Loucy (cell line): ENCODE measurements around the gene RC3H1.

Source experiments
- H2AFZ ChIP-seq: fragments of 200-600 bp; sonication (generic); 2 replicates; pipeline ENCODE4 v1.6.0; 2016; ENCODE audit warnings: antibody characterized with exemption, mild to moderate bottlenecking, low read length, moderate library complexity
- H3F3A ChIP-seq: fragments of 200-600 bp; 2 replicates; pipeline ENCODE4 v1.6.0; 2016; ENCODE audit warnings: antibody characterized with exemption, low read depth, mild to moderate bottlenecking
- H3K27me3 ChIP-seq: fragments of 200-600 bp; sonication (generic); 2 replicates; pipeline ENCODE4 v1.6.1; 2014; ENCODE audit warnings: low read length, mild to moderate bottlenecking; ENCODE audit not compliant: insufficient read depth, poor library complexity, severe bottlenecking
- H3K36me3 ChIP-seq: fragments of 200-600 bp; sonication (generic); 2 replicates; pipeline ENCODE4 v1.6.1; 2016; ENCODE audit warnings: low read length; ENCODE audit not compliant: insufficient read depth
- H3K4me1 ChIP-seq: fragments of 200-600 bp; sonication (generic); 2 replicates; pipeline ENCODE4 v1.5.1; 2014; ENCODE audit warnings: low read length, mild to moderate bottlenecking; ENCODE audit not compliant: insufficient read depth, poor library complexity, severe bottlenecking
- H3K4me2 ChIP-seq: fragments of 200-600 bp; sonication (generic); 2 replicates; pipeline ENCODE4 v1.6.0; 2014; ENCODE audit warnings: antibody characterized with exemption, low read length, low read depth, mild to moderate bottlenecking; ENCODE audit not compliant: poor library complexity, severe bottlenecking
- H3K4me3 ChIP-seq: fragments of 200-600 bp; sonication (generic); 2 replicates; pipeline ENCODE4 v1.5.1; 2014; ENCODE audit warnings: low read length, mild to moderate bottlenecking, mixed read lengths; ENCODE audit not compliant: poor library complexity, severe bottlenecking
- H3K79me2 ChIP-seq: fragments of 200-600 bp; sonication (generic); 2 replicates; pipeline ENCODE4 v1.6.1; 2014; ENCODE audit warnings: low read length; ENCODE audit not compliant: insufficient read depth
- H3K9ac ChIP-seq: fragments of 200-600 bp; sonication (generic); 2 replicates; pipeline ENCODE4 v1.6.0; 2014; ENCODE audit warnings: mild to moderate bottlenecking, low read depth, low read length, moderate library complexity; ENCODE audit not compliant: poor library complexity, severe bottlenecking
- H3K9me2 ChIP-seq: fragments of 200-600 bp; sonication (generic); replicated peaks from 2 replicates; pipeline ENCODE4 v1.6.1; 2016; ENCODE audit warnings: low read depth, low read length, mixed read lengths
- H3K9me3 ChIP-seq: fragments of 200-600 bp; sonication (generic); 2 replicates; pipeline ENCODE4 v1.6.1; 2014; ENCODE audit warnings: mild to moderate bottlenecking, antibody characterized with exemption, low read length, low read depth; ENCODE audit not compliant: insufficient read depth
- H4K20me1 ChIP-seq: fragments of 200-600 bp; sonication (generic); 2 replicates; pipeline ENCODE4 v1.6.0; 2014; ENCODE audit warnings: antibody characterized with exemption, low read length, mild to moderate bottlenecking; ENCODE audit not compliant: insufficient read depth, poor library complexity, severe bottlenecking
- EZH2phosphoT487 ChIP-seq: fragments of 200-600 bp; IDR thresholded peaks from 2 replicates; pipeline ENCODE4 v1.6.1; 2018; ENCODE audit warnings: antibody characterized with exemption, mild to moderate bottlenecking, moderate library complexity, borderline replicate concordance
- TF ChIP-seq, protein P1 (sequence below): fragments of 200-600 bp; sonication (generic); conservative IDR thresholded peaks from 2 replicates; pipeline ENCODE4 v1.5.1; 2014; ENCODE audit warnings: mild to moderate bottlenecking, antibody characterized with exemption, low read length

RC3H1 gene

DNA sequence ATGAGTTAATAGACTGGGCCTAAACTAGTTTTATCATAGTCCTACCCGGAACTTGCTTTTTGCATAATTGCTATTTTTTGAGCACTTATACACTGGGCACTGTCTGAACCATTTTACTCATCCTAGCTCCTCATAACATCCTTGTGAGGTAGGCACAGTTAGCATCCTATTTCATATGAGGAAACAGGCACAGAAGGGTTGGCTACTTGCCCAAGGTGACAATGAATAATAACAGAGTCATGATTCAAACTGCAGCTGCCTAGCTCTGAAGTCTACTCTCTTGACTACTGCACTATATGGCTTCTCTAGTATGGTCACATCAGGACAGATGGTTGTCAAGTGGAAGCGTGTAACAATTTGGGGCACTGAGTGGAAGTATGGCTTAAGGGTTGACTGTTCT lies 18.2 kb upstream of the RC3H1 start:
- no peaks in the 10 kb centered on the region for H4K20me1 ChIP-seq
- TF ChIP-seq, protein P1, sequence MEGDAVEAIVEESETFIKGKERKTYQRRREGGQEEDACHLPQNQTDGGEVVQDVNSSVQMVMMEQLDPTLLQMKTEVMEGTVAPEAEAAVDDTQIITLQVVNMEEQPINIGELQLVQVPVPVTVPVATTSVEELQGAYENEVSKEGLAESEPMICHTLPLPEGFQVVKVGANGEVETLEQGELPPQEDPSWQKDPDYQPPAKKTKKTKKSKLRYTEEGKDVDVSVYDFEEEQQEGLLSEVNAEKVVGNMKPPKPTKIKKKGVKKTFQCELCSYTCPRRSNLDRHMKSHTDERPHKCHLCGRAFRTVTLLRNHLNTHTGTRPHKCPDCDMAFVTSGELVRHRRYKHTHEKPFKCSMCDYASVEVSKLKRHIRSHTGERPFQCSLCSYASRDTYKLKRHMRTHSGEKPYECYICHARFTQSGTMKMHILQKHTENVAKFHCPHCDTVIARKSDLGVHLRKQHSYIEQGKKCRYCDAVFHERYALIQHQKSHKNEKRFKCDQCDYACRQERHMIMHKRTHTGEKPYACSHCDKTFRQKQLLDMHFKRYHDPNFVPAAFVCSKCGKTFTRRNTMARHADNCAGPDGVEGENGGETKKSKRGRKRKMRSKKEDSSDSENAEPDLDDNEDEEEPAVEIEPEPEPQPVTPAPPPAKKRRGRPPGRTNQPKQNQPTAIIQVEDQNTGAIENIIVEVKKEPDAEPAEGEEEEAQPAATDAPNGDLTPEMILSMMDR, result no peak
- TF ChIP-seq EZH2phosphoT487, result no peak
- no peaks in the 10 kb centered on the region for H3F3A ChIP-seq
- H3K4me2 ChIP-seq, result no peak overlapping the region
- H3K36me3 ChIP-seq, result no peaks in the 10 kb centered on the region
- H3K9me3 ChIP-seq, result no peaks in the 10 kb centered on the region
- H2AFZ ChIP-seq, result no peak overlapping the region
- H3K4me1 ChIP-seq, result no peaks in the 10 kb centered on the region
- no peak overlapping the region for H3K9ac ChIP-seq
- H3K79me2 ChIP-seq, result no peaks in the 10 kb centered on the region
- H3K4me3 ChIP-seq, result no peak overlapping the region
- H3K27me3 ChIP-seq, result no peaks in the 10 kb centered on the region
- no peaks in the 10 kb centered on the region for H3K9me2 ChIP-seq

DNA sequence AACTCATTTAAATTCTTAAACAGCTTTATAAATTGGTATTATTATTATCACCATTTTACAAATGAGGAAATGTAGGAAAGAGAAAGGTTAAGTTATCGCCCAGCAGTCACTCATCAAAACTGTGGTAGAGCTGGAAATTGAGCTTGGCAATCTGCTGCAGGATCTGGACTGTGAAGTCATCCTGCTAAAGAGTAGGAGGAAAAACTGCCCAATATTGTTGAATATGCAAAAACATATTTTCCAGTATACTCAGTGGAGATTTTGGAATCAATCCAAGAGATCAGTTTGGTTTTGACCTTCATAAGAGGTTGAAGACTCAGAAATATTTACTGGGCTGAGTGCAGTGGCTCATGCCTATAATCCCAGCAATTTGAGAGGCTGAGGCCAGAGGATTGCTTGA lies 16.9 kb upstream of the RC3H1 start:
- Histone ChIP-seq H4K20me1 (no peaks in the 10 kb centered on the region), H3K27me3 (no peaks in the 10 kb centered on the region), H3K4me3 (no peak overlapping the region), H3K4me1 (no peaks in the 10 kb centered on the region), H3K36me3 (no peaks in the 10 kb centered on the region), H3K79me2 (no peaks in the 10 kb centered on the region), H3F3A (no peaks in the 10 kb centered on the region), H3K9me3 (no peaks in the 10 kb centered on the region), H3K4me2 (no peak overlapping the region), H2AFZ (no peak overlapping the region), H3K9me2 (no peaks in the 10 kb centered on the region), H3K9ac (no peak overlapping the region)
- TF ChIP-seq, protein P1, result no peak
- TF ChIP-seq EZH2phosphoT487, result no peak

DNA sequence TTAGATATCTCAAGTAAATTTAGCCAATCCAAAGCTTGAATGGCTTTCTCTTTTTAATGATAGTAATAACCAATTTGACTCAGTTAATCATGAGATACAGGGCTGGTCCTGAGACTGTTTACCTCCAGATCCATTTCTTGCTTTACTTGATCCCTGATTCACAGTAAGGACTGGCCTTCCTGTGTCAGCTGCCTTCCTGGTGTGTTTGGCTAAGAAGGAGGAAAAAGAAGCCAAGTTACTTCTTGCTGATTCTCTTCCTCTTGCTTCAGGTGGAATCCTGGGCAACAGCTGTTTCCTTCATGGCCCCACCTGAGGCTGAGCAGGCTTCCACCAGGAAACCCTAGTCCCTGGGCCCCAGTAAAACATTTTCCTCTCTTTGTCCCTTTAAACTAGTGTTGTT lies 14.6 kb upstream of the RC3H1 start:
- Histone ChIP-seq H3K9ac (no peak overlapping the region), H3K36me3 (no peaks in the 10 kb centered on the region), H3F3A (no peaks in the 10 kb centered on the region), H3K79me2 (no peaks in the 10 kb centered on the region), H3K9me2 (no peaks in the 10 kb centered on the region), H3K4me2 (no peak overlapping the region), H3K4me3 (no peak overlapping the region), H2AFZ (no peak overlapping the region), H3K4me1 (no peaks in the 10 kb centered on the region), H4K20me1 (no peaks in the 10 kb centered on the region), H3K9me3 (no peaks in the 10 kb centered on the region), H3K27me3 (no peaks in the 10 kb centered on the region)
- no peak for TF ChIP-seq EZH2phosphoT487
- TF ChIP-seq, protein P1, result no peak
